Neuronal stem cell (in vitro differentiated cells): ENCODE data around the gene JMJD6.
A peak's percentile ranks its signal among the peaks of the same experiment; 100 is the strongest.

ENCODE experiments used
- DNase-seq: peaks from one replicate; pipeline ENCODE4 v3.0.0-alpha.2; 2013; ENCODE audit warnings: low spot score
- H2AFZ ChIP-seq: one replicate; pipeline ENCODE4 v1.6.1; 2013; ENCODE audit warnings: mild to moderate bottlenecking, low read length, inconsistent platforms
- H2AK5ac ChIP-seq: 2 replicates; pipeline ENCODE4 v1.6.1; 2013; ENCODE audit warnings: low read depth, mild to moderate bottlenecking, inconsistent platforms, low read length, moderate library complexity, mixed read lengths
- H2BK120ac ChIP-seq: 2 replicates; pipeline ENCODE4 v1.6.1; 2013; ENCODE audit warnings: low read depth, mild to moderate bottlenecking, inconsistent platforms, low read length, moderate library complexity, mixed read lengths
- H2BK12ac ChIP-seq: one replicate; pipeline ENCODE4 v1.6.1; 2013; ENCODE audit warnings: low read length, inconsistent platforms
- H2BK15ac ChIP-seq: 2 replicates; pipeline ENCODE4 v1.6.1; 2013; ENCODE audit warnings: mild to moderate bottlenecking, low read length, inconsistent platforms, mixed read lengths
- H2BK5ac ChIP-seq: one replicate; pipeline ENCODE4 v1.6.1; 2013; ENCODE audit warnings: inconsistent platforms, mild to moderate bottlenecking, low read length, moderate library complexity
- H3K14ac ChIP-seq: one replicate; pipeline ENCODE4 v1.6.1; 2013; ENCODE audit warnings: low read length, inconsistent platforms
- H3K18ac ChIP-seq: 2 replicates; pipeline ENCODE4 v1.6.1; 2013; ENCODE audit warnings: low read length, inconsistent platforms
- H3K23ac ChIP-seq: 2 replicates; pipeline ENCODE4 v1.6.1; 2013; ENCODE audit warnings: low read depth, mild to moderate bottlenecking, mixed read lengths, low read length, inconsistent platforms; ENCODE audit not compliant: poor library complexity
- H3K27ac ChIP-seq: replicated peaks from 3 replicates; pipeline ENCODE4 v1.5.1; 2013; ENCODE audit warnings: low read length, inconsistent platforms
- H3K27me3 ChIP-seq, 3 experiments: 2 replicates each; pipeline ENCODE4 v1.6.1; 2013; ENCODE audit warnings: low read length in 3 of 3, mild to moderate bottlenecking in 2 of 3, inconsistent platforms in 1 of 3, low read depth in 1 of 3, mixed read lengths in 1 of 3, moderate library complexity in 1 of 3; ENCODE audit not compliant: control insufficient read depth in 3 of 3, insufficient read depth in 3 of 3
- H3K36me3 ChIP-seq, 2 donors: replicated peaks in 1 of 2; 2 replicates each; pipeline ENCODE4 v1.6.1; 2013; ENCODE audit warnings: low read length in 2 of 2; ENCODE audit not compliant: control insufficient read depth in 2 of 2, insufficient read depth in 2 of 2
- H3K4ac ChIP-seq: 2 replicates; pipeline ENCODE4 v1.6.1; 2013; ENCODE audit warnings: inconsistent platforms, mild to moderate bottlenecking, low read length, moderate library complexity
- H3K4me1 ChIP-seq, 2 donors: 1 replicate in 1 of 2; 2 replicates in 1 of 2; pipeline ENCODE4 v1.6.1; 2013; ENCODE audit warnings: low read length in 2 of 2, low read depth in 1 of 2; ENCODE audit not compliant: control insufficient read depth in 2 of 2, insufficient read depth in 1 of 2
- H3K4me2 ChIP-seq: one replicate; pipeline ENCODE4 v1.6.1; 2013; ENCODE audit warnings: mild to moderate bottlenecking, low read length, inconsistent platforms; ENCODE audit not compliant: insufficient read depth, poor library complexity, severe bottlenecking
- H3K4me3 ChIP-seq, 2 donors: 2 replicates each; pipeline ENCODE4 v1.5.1; 2013; ENCODE audit warnings: low read length in 2 of 2, mild to moderate bottlenecking in 2 of 2, inconsistent platforms in 1 of 2, moderate library complexity in 1 of 2
- H3K79me1 ChIP-seq: one replicate; pipeline ENCODE4 v1.6.1; 2013; ENCODE audit warnings: low read depth, mild to moderate bottlenecking, inconsistent platforms, low read length, moderate library complexity
- H3K9ac ChIP-seq: one replicate; pipeline ENCODE4 v1.6.1; 2013; ENCODE audit warnings: mild to moderate bottlenecking, low read depth, low read length, inconsistent platforms; ENCODE audit not compliant: poor library complexity
- H3K9me3 ChIP-seq, 2 donors: replicated peaks in 1 of 2; 2 replicates each; pipeline versions ENCODE3 to v1.6.1; 2013; ENCODE audit warnings: low read length in 2 of 2, mild to moderate bottlenecking in 2 of 2, inconsistent platforms in 1 of 2, low read depth in 1 of 2, mixed read lengths in 1 of 2, moderate library complexity in 1 of 2; ENCODE audit not compliant: control insufficient read depth in 2 of 2, insufficient read depth in 1 of 2
- H4K8ac ChIP-seq: one replicate; pipeline ENCODE4 v1.6.1; 2013; ENCODE audit warnings: low read depth, mild to moderate bottlenecking, inconsistent platforms, low read length, moderate library complexity
- H4K91ac ChIP-seq: one replicate; pipeline ENCODE4 v1.6.1; 2013; ENCODE audit warnings: low read length, low read depth, mild to moderate bottlenecking, inconsistent platforms; ENCODE audit not compliant: poor library complexity
- WGBS, 2 donors: extraction: QIAGEN DNeasy Blood & Tissue Kit; methylation state at CpG; one replicate each; pipeline ENCODE4 v1.1.7; 2013; ENCODE audit warnings: missing lambda C conversion rate in 2 of 2, mixed read lengths in 1 of 2; ENCODE audit not compliant: insufficient read length in 2 of 2, insufficient replicate concordance in 1 of 2; ENCODE audit errors: extremely low coverage in 2 of 2; 5-methylcytosine and 5-hydroxymethylcytosine counted together

Gene JMJD6

DNA sequence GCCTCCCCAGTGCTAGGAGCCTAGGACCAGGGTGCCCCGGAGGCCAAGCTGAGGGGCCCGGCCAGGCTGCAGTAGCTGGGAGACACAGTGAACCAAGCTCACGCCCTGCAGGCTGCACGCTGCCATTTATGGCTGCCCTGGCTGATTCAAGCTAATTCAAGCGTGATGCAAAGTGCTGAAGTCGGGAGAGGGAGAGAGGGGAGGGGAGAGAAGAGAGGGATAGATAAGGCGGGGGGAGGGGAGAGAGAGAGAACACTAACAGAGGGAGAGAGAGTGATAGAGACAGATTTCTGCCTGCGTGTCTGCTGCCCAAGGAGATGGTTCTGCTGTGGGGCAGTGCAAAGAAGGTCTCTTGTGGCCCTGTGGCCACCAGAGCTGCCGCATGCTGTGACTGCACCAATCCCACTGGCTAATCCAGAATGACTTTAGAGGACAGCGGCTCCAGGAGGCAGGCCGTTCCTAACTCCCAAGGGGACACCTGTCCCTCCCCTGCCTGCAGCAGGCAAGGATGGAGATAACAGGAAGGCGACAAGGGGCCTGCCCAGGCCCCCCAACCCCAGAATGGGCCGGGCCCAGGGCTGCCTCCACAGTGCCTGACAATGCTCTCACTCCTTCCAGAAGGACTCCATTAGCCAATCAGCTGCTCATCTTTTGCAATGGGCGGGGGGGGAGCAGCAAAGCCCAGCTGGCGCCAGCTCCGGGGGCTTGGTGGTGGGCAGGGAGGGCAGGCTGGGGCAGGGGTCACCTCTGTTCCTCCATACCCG is 28.5 kb downstream of the JMJD6 start:
- no CpG with 5 or more reads among the region's 17 CpGs for WGBS, 2 donors
- no peaks in the 10 kb centered on the region for H3K27me3 ChIP-seq
- no peaks in the 10 kb centered on the region for H3K36me3 ChIP-seq
- H2BK120ac ChIP-seq = no peak overlapping the region
- H2AK5ac ChIP-seq = peak overlapping the region; percentile 58
- no peaks in the 10 kb centered on the region for H3K79me1 ChIP-seq
- H3K4me2 ChIP-seq = peak overlapping the region; percentile 43
- no peak overlapping the region for H3K4me3 ChIP-seq
- H4K8ac ChIP-seq = no peak overlapping the region
- H2BK5ac ChIP-seq = peak overlapping the region; percentile 17
- H3K14ac ChIP-seq = no peak overlapping the region
- H4K91ac ChIP-seq = no peak overlapping the region
- DNase-seq = peak; percentile 70
- H2BK12ac ChIP-seq = peak overlapping the region; percentile 1
- peaks cover 36 to 43% of the 10 kb centered on the region in 2 donors for H3K4me1 ChIP-seq
- peak overlapping the region; percentile 38 for H3K9ac ChIP-seq
- H2AFZ ChIP-seq = peak overlapping the region; percentile 84
- H2BK15ac ChIP-seq = peak overlapping the region; percentile 70
- no peak overlapping the region for H3K4ac ChIP-seq
- H3K27ac ChIP-seq = peak overlapping the region; percentile 83
- peak overlapping the region; percentile 89 for H3K18ac ChIP-seq
- peak overlapping the region; percentile 83 for H3K23ac ChIP-seq
- H3K9me3 ChIP-seq = no peaks in the 10 kb centered on the region

DNA sequence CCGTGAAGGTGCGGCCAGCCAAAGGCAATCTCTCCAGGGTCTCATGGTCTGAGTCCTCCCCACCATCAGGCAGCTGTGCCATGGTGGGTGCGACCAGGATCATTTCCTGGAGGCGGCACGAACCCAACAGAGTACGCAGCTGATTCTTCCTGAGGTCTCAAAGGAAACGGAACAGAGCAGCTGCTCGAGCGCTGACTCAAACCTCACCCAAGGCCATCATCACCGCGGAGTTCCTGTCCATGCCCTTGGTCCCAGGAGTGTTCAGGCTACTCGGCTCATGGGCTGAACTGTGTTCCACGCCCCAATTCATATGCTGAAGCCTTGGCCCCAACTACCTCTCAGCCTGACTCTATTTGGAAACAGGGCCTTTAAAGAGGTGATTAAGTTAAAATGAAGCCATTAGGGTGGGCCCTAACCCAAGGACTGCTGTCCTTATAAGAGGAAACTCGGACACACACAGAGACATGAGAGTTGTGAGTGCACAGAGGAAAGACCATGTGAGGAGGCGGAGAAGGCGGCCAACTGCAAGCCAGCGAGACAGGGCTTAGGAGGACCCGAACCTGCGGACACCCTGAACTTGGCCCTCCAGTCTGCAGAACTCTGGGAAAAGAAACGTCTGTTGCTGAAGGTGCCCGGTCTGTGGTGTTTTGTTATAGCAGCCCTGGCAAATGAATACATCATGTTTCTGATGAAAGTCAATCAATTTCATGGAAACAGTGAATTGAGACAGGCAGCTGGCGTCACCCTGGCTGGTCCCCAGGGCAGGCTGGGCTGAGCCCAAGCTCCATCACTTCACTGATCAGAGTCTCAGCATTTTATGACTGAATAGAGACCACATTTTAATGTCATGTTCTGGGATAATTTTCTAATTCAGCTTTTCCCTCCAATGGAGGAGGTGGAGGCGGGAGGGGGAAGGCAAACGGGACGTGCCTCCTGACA is 29.4 kb downstream of the JMJD6 start:
- peak overlapping the region; percentile 17 for H2BK5ac ChIP-seq
- H2AK5ac ChIP-seq = peak overlapping the region; percentile 7
- H4K8ac ChIP-seq = no peak overlapping the region
- H3K23ac ChIP-seq = peak overlapping the region; percentile 45
- no peak overlapping the region for H3K9ac ChIP-seq
- H4K91ac ChIP-seq = no peak overlapping the region
- H2BK12ac ChIP-seq = no peak overlapping the region
- peak overlapping the region; percentile 84 for H2AFZ ChIP-seq
- H3K36me3 ChIP-seq = no peaks in the 10 kb centered on the region
- H3K27me3 ChIP-seq = no peaks in the 10 kb centered on the region
- no peaks in the 10 kb centered on the region for H3K9me3 ChIP-seq
- no CpG with 5 or more reads among the region's 25 CpGs for WGBS, 2 donors
- H2BK15ac ChIP-seq = peak overlapping the region; percentile 8
- H3K79me1 ChIP-seq = no peaks in the 10 kb centered on the region
- no peak overlapping the region for H3K4ac ChIP-seq
- DNase-seq = no peak
- peak overlapping the region; percentile 83 for H3K27ac ChIP-seq
- no peak overlapping the region for H3K14ac ChIP-seq
- H3K4me3 ChIP-seq = peak overlapping the region in 1 of 2 donors; percentile 13
- peak overlapping the region; percentile 2 for H2BK120ac ChIP-seq
- peak overlapping the region; percentile 89 for H3K18ac ChIP-seq
- peaks cover 36 to 43% of the 10 kb centered on the region in 2 donors for H3K4me1 ChIP-seq
- H3K4me2 ChIP-seq = peak overlapping the region; percentile 43

- WGBS, 2 donors = no CpG with 5 or more reads among the region's 16 CpGs
- no peak overlapping the region for H4K91ac ChIP-seq
- no peak overlapping the region for H2BK15ac ChIP-seq
- peak overlapping the region; percentile 93 for H2AK5ac ChIP-seq
- no peaks in the 10 kb centered on the region for H3K36me3 ChIP-seq
- DNase-seq = no peak
- no peak overlapping the region for H3K4me2 ChIP-seq
- H2BK120ac ChIP-seq = no peak overlapping the region
- no peaks in the 10 kb centered on the region for H3K79me1 ChIP-seq
- no peak overlapping the region for H3K4me3 ChIP-seq
- H3K27ac ChIP-seq = no peak overlapping the region
- no peaks in the 10 kb centered on the region for H3K27me3 ChIP-seq
- no peak overlapping the region for H2BK12ac ChIP-seq
- H4K8ac ChIP-seq = no peak overlapping the region
- H3K14ac ChIP-seq = no peak overlapping the region
- H3K4ac ChIP-seq = no peak overlapping the region
- peaks cover 19 to 38% of the 10 kb centered on the region in 2 donors for H3K4me1 ChIP-seq
- no peaks in the 10 kb centered on the region for H3K9me3 ChIP-seq
- H2BK5ac ChIP-seq = no peak overlapping the region
- H3K23ac ChIP-seq = no peak overlapping the region
- peak overlapping the region; percentile 17 for H3K9ac ChIP-seq
- H2AFZ ChIP-seq = no peak overlapping the region
- H3K18ac ChIP-seq = peak overlapping the region; percentile 87
These were observed 31.2 kb downstream of the JMJD6 start for GRCh38 chr17:76695059-76695831.
